Right lobe of liver (tissue), 4 donors: ENCODE measurements around the gene WDFY2.

Experiments
- POLR2A ChIP-seq: fragments of 450-650 bp; IDR thresholded peaks from one replicate; pipeline ENCODE4 v1.6.1; 2017; ENCODE audit warnings: antibody characterized with exemption, mild to moderate bottlenecking
- TF ChIP-seq, protein P1 (sequence below), 4 donors: fragments of 200-600 bp in 3 of 4; fragments of 450-650 bp in 1 of 4; IDR thresholded peaks; one replicate each; pipeline versions ENCODE4 v1.5.1 to v1.8.0; 2016 to 2022; ENCODE audit warnings: antibody characterized with exemption in 4 of 4, mild to moderate bottlenecking in 2 of 4
- donor health status: DM: no; HTN: no; CAD: no.
- donor health status: DM: no; HTN: no; CAD: no.
- donor health status: DM: no; HTN: yes; CAD: no.

DNA sequence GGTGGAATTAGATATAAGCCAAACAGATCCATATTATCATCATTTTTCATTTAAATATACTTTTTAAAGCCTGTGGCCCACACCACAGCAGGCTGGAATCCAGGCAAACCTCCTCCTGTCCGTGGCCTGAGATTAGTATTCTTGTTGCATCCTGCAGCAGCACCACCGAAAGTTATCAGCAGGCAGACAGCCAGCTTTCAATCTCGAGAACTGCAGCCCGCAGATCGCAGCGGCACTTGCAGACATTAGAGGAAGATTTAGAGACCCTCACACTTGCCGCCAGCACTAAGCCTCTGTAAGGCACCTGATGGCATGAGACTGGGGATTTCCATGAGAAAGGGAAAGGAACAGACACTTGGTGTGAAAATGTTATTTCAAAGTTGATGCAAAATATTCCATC, 212.3 kb downstream of the WDFY2 start:
- TF ChIP-seq, protein P1, sequence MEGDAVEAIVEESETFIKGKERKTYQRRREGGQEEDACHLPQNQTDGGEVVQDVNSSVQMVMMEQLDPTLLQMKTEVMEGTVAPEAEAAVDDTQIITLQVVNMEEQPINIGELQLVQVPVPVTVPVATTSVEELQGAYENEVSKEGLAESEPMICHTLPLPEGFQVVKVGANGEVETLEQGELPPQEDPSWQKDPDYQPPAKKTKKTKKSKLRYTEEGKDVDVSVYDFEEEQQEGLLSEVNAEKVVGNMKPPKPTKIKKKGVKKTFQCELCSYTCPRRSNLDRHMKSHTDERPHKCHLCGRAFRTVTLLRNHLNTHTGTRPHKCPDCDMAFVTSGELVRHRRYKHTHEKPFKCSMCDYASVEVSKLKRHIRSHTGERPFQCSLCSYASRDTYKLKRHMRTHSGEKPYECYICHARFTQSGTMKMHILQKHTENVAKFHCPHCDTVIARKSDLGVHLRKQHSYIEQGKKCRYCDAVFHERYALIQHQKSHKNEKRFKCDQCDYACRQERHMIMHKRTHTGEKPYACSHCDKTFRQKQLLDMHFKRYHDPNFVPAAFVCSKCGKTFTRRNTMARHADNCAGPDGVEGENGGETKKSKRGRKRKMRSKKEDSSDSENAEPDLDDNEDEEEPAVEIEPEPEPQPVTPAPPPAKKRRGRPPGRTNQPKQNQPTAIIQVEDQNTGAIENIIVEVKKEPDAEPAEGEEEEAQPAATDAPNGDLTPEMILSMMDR (IDR thresholded peaks at IDR 0.05): no peak
- no peak for TF ChIP-seq POLR2A
